ENCODE measurements around the gene C16orf95.

- TF ChIP-seq CTCF (IDR thresholded peaks at IDR 0.05), result no peak
- TF ChIP-seq EZH2 (IDR thresholded peaks at IDR 0.05; ENCODE audit: borderline replicate concordance, insufficient read depth, low read depth, low read length, poor library complexity, severe bottlenecking), result no peak
Measured at GRCh38 chr16:87253536-87253935, 63.7 kb downstream of the C16orf95 start.

Measured in B cell (primary cell).